NB4 (cell line): ENCODE results near the gene CIB4.

ENCODE experiments used
- DNase-seq: peaks from one replicate; pipeline ENCODE4 v3.0.0; 2010; ENCODE audit warnings: low read depth
- H3K4me3 ChIP-seq: one replicate; pipeline ENCODE4 v1.5.1; 2011; ENCODE audit warnings: mild to moderate bottlenecking, low read depth, low read length, moderate library complexity
- CTCF ChIP-seq: IDR thresholded peaks from one replicate; pipeline ENCODE4 v1.5.1; 2012; ENCODE audit warnings: low read depth, low read length
- MAX ChIP-seq: IDR thresholded peaks from 2 replicates; pipeline ENCODE4 v1.6.1; 2011; ENCODE audit warnings: low read depth, low read length
- MYC ChIP-seq: IDR thresholded peaks from 2 replicates; pipeline ENCODE4 v1.6.1; 2011; ENCODE audit warnings: low read depth, low read length
- POLR2A ChIP-seq: IDR thresholded peaks from 2 replicates; pipeline ENCODE4 v1.6.1; 2011; ENCODE audit warnings: mild to moderate bottlenecking; ENCODE audit not compliant: insufficient read length; ENCODE audit errors: extremely low read depth

CIB4 gene

GRCh38 chr2:26540961-26541360 is 100.2 kb downstream of the CIB4 start:
- no peak for DNase-seq
- no peak overlapping the region for H3K4me3 ChIP-seq
- no peak for TF ChIP-seq MYC
- TF ChIP-seq MAX: no peak
- no peak for TF ChIP-seq POLR2A
- TF ChIP-seq CTCF: no peak

- H3K4me3 ChIP-seq: no peak overlapping the region
- no peak for TF ChIP-seq POLR2A
Measured at GRCh38 chr2:26540306-26540705, 100.9 kb downstream of the CIB4 start.

GRCh38 chr2:26537826-26538475 is 103.2 kb downstream of the CIB4 start:
- H3K4me3 ChIP-seq: no peak overlapping the region
- TF ChIP-seq POLR2A: no peak
- TF ChIP-seq CTCF: no peak
- TF ChIP-seq MYC: no peak
- TF ChIP-seq MAX: no peak
- DNase-seq: no peak

More at GRCh38 chr2:26540306-26540705, 100.9 kb downstream of the CIB4 start:
- no peak for DNase-seq

GRCh38 chr2:26537069-26537825 is 103.9 kb downstream of the CIB4 start:
- DNase-seq: no peak
- H3K4me3 ChIP-seq: no peak overlapping the region
- TF ChIP-seq MAX (no peak), CTCF (no peak), POLR2A (no peak), MYC (no peak)

- H3K4me3 ChIP-seq: no peak overlapping the region
- TF ChIP-seq POLR2A (no peak), MAX (no peak), MYC (no peak), CTCF (no peak)
- no peak for DNase-seq
Measured at GRCh38 chr2:26536371-26537068, 104.6 kb downstream of the CIB4 start.

- H3K4me3 ChIP-seq: no peak overlapping the region
- TF ChIP-seq MAX (no peak), CTCF (no peak), POLR2A (no peak), MYC (no peak)
- DNase-seq: no peak
Measured at GRCh38 chr2:26535663-26536275, 105.4 kb downstream of the CIB4 start.
